AG04449 (cell line): Measurements from ENCODE around the gene PADI3.

ENCODE experiments used
- CTCF ChIA-PET: fragments of 350-600 bp; formaldehyde crosslinking; extraction: SDS; loops from one replicate; lab custom pipeline; 2021; ENCODE audit warnings: antibody characterized with exemption; lab: Yijun Ruan, JAX
- POLR2A ChIA-PET: fragments of 400-600, 350-600 bp; formaldehyde crosslinking; extraction: SDS; loops from one replicate; lab custom pipeline; 2020; ENCODE audit warnings: antibody characterized with exemption, inconsistent platforms; lab: Yijun Ruan, JAX
- DNase-seq: peaks from one replicate; pipeline ENCODE4 v3.0.0-alpha.2; 2010; ENCODE audit warnings: low read depth, low spot score
- H3K4me3 ChIP-seq: 2 replicates; pipeline ENCODE4 v1.5.1; 2011; ENCODE audit warnings: low read depth, mild to moderate bottlenecking, control low read depth, low read length
- CTCF ChIP-seq: IDR thresholded peaks from one replicate; pipeline ENCODE4 v1.5.1; 2011; ENCODE audit warnings: mild to moderate bottlenecking, moderate library complexity, low read length, control low read depth, inconsistent platforms; ENCODE audit not compliant: insufficient read depth; ENCODE audit errors: missing control alignments

PADI3 gene

GRCh38 chr1:17207966-17208418, 40.9 kb upstream of the PADI3 start:
- H3K4me3 ChIP-seq = no peak overlapping the region
- ChIA-PET CTCF (interaction anchor here (1.5 to 2.7 kb wide), 3 partner anchors 11 to 82 kb away, joined by 5 to 9 read pairs (median 9); no protein-coding TSS in a partner anchor), POLR2A (interaction anchor here (1.3 to 2.1 kb wide), 3 partner anchors 7 to 25 kb away, joined by 4 to 8 read pairs (median 5); no protein-coding TSS in a partner anchor)
- TF ChIP-seq CTCF = no peak
- DNase-seq = no peak

GRCh38 chr1:17208546-17208945, 40.4 kb upstream of the PADI3 start:
- no peak for TF ChIP-seq CTCF
- ChIA-PET CTCF (interaction anchor here (1.5 kb wide), 1 partner anchor 29 kb away, joined by 9 read pairs; no protein-coding TSS in a partner anchor), POLR2A (interaction anchor here (1.9 to 2.1 kb wide), 2 partner anchors 18 to 25 kb away, joined by 5 to 8 read pairs; no protein-coding TSS in a partner anchor)
- no peak overlapping the region for H3K4me3 ChIP-seq
- DNase-seq = no peak

- POLR2A ChIA-PET = no interaction called here
Measured at GRCh38 chr1:17209430-17209829, 39.5 kb upstream of the PADI3 start.

GRCh38 chr1:17210176-17210575, 38.7 kb upstream of the PADI3 start:
- POLR2A ChIA-PET = interaction anchor here (0.6 kb wide), 1 partner anchor 41 kb away, joined by 4 read pairs; no protein-coding TSS in a partner anchor
- CTCF ChIA-PET = no interaction called here

More at GRCh38 chr1:17209430-17209829, 39.5 kb upstream of the PADI3 start:
- CTCF ChIA-PET = no interaction called here
- no peak for TF ChIP-seq CTCF
- no peak for DNase-seq
- H3K4me3 ChIP-seq = no peak overlapping the region

GRCh38 chr1:17211377-17211776, 37.5 kb upstream of the PADI3 start:
- no peak for DNase-seq
- ChIA-PET CTCF (interaction anchor here (1.0 to 1.4 kb wide), 3 partner anchors 10 to 86 kb away, joined by 5 to 6 read pairs (median 5); no protein-coding TSS in a partner anchor), POLR2A (no interaction called here)
- TF ChIP-seq CTCF = no peak
- H3K4me3 ChIP-seq = no peak overlapping the region

More at GRCh38 chr1:17210176-17210575, 38.7 kb upstream of the PADI3 start:
- no peak overlapping the region for H3K4me3 ChIP-seq
- DNase-seq = no peak
- TF ChIP-seq CTCF = no peak

- CTCF ChIA-PET = interaction anchor here (1.0 to 2.0 kb wide), 5 partner anchors 11 to 87 kb away, joined by 5 to 6 read pairs (median 5); no protein-coding TSS in a partner anchor
- no peak overlapping the region for H3K4me3 ChIP-seq
- TF ChIP-seq CTCF = no peak
- POLR2A ChIA-PET = interaction anchor here (1.3 to 1.5 kb wide), 2 partner anchors 10 to 21 kb away, joined by 3 to 7 read pairs; no protein-coding TSS in a partner anchor
- DNase-seq = no peak
Measured at GRCh38 chr1:17212009-17212408, 36.9 kb upstream of the PADI3 start.
